Stimulated activated CD4-positive, alpha-beta T cell treated with anti-CD3 and anti-CD28 coated beads, Interleukin-4, amount 100 ng/mL, for 4 hours (primary cell): ENCODE measurements around the gene LRRC4C.

Experiments used
- DNase-seq, 2 experiments: peaks; one replicate each; pipeline ENCODE4 v3.0.0-alpha.2; 2020

The LRRC4C gene

DNA sequence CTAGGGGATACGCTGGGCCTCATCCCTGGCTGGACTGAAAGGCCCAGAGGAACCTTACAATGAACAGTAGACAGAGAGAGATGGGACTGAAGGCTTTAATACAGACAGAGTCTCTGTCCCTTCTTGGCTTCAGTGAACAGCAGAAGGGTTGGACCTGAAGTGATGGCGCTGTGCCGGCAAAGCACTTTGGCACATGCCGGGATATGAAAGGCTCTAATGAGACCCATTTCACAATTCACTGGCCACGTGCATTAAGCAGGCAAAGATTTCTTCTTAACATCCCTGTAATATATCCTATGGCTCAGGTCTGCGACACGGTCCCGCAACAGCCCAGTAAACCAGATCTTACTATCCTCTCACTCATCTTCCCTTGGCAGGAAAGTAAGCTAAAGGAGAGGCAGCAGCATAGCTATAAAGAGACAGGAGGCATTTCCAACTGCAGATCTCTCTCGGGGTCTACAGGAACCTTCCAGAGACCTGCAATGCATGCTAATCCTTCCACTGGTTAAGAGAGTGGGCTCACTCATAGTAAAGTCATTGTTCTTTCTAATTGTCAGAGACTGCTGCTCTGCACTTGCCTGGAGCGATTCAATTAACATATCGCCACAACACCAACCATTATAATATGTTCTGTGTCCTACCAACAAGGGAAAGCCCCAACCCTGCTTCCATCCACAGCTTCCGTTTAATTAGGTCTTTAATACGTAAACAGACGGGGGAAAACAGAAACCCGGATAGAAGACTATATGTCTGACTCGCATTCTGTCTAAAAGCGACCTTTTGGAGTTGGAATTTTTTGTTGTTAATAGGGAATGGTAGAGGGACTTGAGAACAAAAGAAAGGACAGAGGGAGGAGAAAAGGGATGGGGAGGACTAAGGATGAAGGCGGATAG lies 1179.0 kb downstream of the LRRC4C start:
- DNase-seq: no peak

DNA sequence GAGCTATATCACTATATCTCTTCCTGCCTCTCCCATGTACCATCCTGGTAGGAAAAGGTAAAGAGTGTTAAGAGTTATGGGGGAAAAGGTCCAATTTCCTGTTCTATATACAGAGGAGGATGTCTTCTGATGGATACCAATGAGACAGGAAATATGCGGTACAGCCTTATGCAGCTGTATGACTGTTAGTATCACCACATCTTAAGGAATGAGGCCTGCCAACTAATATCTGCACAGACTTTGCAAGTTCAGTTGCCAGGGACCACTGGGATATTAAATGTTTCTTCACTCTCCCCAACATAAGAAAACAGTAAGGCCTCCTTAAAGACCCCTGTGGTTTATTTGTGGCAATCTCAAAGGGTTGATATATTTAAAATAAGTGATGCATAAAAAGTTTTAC lies 1182.5 kb downstream of the LRRC4C start:
- no peak for DNase-seq

- no peak for DNase-seq
Measured at GRCh38 chr11:40274017-40274416, 1185.4 kb downstream of the LRRC4C start.

DNA sequence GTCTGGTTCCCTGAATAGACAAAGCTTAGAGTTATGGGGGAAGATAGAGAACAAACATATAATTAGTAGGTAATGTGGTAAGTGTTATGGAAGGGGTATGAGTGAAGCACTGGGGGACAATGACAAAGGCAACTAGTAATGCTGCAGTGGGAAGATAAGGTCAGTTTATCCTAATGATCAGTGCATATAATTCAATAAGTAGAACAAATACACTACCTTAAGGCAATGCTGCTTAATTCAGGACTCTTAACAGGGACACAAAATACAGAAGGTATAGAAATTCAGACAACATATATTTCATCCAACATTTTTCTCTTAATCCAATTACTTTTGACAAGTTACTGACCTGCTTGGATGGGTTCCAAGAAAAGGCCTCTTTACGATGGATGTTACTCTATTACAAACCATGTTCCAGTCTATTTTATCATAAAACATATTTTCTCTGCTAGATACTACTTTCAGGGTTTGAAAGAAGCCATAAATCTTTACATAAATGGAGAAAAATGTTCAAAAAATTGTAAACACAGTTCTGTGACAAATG lies 1186.2 kb downstream of the LRRC4C start:
- no peak for DNase-seq

- DNase-seq: no peak
Measured at GRCh38 chr11:40271361-40271760, 1188.1 kb downstream of the LRRC4C start.

DNA sequence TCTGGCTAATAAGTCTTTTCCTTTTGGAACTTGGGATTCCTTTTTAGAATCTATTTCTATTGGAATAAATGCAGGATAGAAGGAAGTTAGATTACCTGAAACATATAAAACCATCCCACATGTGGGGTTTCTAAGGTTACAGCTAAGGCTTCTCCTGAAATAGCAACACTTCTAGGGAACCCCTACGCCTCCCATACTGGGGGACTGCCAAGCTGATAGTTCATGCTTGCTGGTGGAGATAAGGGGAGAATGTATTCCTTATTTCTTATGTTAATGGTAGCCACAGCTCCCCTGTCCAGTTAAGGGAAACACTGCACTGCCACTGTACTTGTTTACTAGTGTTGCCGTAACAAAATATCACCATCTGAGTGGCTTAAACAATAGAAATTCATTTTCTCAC lies 1189.6 kb downstream of the LRRC4C start:
- DNase-seq: no peak

GRCh38 chr11:40268551-40268950 lies 1190.9 kb downstream of the LRRC4C start:
- no peak for DNase-seq

GRCh38 chr11:40255457-40255856 lies 1204.0 kb downstream of the LRRC4C start:
- no peak for DNase-seq

- DNase-seq: no peak
Measured at GRCh38 chr11:40253166-40253565, 1206.3 kb downstream of the LRRC4C start.

DNA sequence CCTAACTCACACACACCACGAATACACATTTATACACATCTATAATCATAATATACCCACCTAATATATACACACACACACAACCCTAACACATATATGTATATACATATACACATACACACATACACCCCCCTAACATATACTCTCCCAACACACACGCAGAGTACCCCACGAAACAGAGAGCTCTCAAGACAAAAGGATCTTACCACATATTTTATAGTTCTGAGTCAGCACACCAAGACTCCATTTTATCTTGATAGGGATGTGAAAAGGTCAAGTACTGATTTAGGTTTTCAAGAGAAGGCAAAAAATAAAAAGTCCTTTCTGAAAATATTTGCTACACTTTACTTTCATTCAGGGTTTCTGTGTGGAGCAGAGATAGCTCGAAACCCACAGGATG lies 1207.2 kb downstream of the LRRC4C start:
- no peak for DNase-seq

DNA sequence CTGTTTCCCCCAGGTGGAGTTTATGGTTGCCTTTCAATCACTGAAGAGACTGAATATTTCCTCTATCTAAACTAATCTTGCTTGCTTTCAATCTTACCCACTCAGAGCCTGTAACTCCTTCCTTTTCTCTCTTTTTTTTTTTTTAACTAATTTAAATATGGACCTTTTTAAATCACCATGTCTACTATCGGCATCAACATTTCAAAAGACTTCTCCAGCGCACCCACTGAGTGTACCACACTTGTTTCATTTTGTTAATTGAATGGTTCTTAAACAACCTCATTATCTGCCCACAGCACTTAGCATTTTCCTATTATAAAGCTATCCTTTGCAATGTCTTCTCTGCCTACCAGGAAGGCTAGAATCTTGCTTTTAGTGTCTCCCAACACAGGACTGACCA lies 1212.5 kb downstream of the LRRC4C start:
- DNase-seq: no peak

DNA sequence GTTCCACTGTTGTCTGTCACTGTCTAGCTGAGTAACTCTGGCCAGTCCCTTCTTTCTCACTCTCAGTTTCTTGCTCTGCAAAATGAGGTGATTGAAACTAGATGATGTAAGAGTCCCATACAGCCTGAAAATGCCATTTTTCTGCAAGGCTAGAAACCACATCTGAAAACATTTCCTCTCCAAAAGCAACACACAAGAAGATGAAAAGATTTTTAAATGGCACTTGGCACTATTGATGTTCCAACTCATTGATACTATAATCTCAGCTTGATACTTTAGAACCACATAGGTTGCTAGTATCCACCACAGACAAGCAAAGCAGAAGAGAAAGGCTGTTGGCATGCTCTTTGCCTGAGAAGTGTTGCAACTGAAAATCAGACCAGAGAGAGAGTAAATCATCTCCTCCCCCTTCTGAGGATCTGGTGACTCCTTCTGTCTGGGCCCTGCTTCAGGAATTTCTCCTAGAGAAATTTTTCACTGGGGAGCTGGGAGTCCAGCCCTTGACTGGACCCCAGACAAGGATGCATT lies 1217.9 kb downstream of the LRRC4C start:
- DNase-seq: no peak

- no peak for DNase-seq
Measured at GRCh38 chr11:40240284-40240683, 1219.2 kb downstream of the LRRC4C start.

DNA sequence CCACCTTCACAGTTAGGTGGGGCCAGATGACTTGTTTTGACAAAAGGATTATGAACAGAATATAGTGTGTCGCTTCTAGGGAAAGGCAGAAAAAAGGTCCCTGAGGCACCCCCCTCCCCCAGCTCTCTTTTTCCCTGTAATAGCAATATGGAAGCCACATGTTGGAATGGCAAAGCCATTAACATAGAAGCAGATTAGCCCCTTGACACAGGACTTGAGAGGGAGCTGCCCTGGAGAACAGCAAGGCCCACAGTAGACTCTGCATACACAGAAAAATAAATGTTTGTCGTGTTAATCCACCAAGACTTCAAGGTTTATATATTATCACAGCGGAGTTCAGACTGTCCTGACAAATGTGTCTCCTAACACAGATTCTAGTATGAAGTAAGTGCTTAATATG lies 1222.9 kb downstream of the LRRC4C start:
- no peak for DNase-seq

DNA sequence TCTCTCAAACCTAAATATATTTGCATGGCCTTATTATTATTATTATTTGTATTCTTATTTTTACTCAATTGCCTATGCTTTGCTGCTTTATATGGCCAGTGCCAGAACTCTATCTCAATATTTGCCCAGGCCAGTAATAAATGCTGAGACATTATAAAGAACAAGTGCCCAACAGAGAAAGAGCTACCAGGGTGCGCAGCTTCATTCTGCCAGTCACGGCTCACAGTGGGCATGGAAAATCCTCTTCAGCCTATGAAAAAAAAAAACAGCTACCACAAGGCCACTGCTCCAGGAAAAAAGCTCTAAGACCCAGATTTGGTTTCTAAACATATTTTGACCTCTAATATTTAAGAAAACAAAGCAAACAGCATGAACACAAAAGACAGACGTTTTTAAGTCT lies 1223.6 kb downstream of the LRRC4C start:
- no peak for DNase-seq

- DNase-seq: no peak
Measured at GRCh38 chr11:40230821-40231220, 1228.6 kb downstream of the LRRC4C start.

DNA sequence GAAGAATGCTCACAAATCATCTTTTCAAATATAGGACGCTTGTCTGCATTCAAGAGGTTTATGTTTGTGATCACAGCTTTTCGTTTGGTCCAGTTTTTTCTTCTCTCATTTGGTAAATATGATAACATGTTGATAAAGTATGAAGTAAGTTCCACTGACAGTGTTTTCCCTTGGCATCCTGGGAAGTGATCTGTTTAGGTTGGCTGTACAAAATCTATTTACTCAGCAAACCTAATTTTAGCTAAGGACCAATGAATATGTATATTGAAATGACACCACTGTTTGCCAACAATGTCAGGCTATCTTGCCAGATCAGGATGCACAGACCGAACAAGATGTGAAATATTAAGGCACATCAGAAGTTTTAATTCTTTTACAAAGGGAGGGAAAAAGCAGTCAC lies 1230.8 kb downstream of the LRRC4C start:
- no peak for DNase-seq

- DNase-seq: no peak
Measured at GRCh38 chr11:40227730-40228129, 1231.7 kb downstream of the LRRC4C start.

- DNase-seq: no peak
Measured at GRCh38 chr11:40226654-40227053, 1232.8 kb downstream of the LRRC4C start.

- no peak for DNase-seq
Measured at GRCh38 chr11:40223596-40224330, 1235.7 kb downstream of the LRRC4C start.

GRCh38 chr11:40219401-40219800 lies 1240.1 kb downstream of the LRRC4C start:
- DNase-seq: no peak

DNA sequence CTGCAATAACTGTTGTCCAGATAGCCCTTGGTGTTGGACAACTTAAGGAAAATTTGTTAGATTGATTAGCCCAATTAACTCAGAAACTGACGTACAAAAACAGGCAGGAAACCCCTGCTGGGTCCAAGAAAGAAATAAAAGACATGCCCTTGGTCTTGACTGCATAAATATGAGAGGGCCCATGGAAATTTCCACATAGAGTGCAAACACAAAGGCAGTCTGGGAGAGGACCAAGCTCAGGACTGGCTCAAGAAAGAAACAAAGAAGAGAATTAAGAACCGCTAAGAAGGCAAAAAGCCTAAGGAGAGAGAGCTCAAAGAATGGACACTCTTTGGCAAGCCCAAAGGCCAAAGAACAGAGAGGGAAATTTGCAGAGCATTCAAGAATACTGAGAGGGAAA lies 1243.9 kb downstream of the LRRC4C start:
- DNase-seq: no peak

DNA sequence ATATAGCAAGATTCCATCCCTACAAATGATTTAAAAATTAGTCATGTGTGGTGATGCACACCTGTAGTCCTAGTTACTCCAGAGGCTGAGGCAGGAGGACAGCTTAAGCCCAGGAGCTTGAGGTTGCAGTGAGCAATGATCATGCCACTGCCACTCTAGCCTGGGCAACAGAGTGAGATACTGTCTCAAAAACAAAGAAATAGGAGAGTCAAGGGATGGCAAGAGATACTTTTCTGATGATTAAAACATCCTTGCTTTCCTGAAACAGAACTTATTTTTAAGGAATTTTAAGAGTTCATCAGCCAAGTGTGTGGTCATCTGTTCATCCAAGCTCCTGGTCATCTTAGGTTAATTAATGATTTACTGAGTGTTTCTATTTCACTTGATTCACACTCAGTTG lies 1252.0 kb downstream of the LRRC4C start:
- no peak for DNase-seq

GRCh38 chr11:40204228-40204627 lies 1255.2 kb downstream of the LRRC4C start:
- no peak for DNase-seq
